K562 (cell line): Measurements from ENCODE around the gene TLE6. TPM values are rescaled to one million over a fixed set of nuclear protein-coding genes. Genes with fewer than 3 reads are reported as not detected.
A peak's percentile ranks its signal among the peaks of the same experiment; 100 is the strongest.

Experiments
- ATAC-seq: fragments of 200-7000 bp; cut with Tn5 transposase; 3 replicates; pipeline ENCODE4 v1.9.1; 2020; ENCODE audit warnings: moderate library complexity
- BruUV-seq: library from RNA; stranded (reverse); fragments of 400-500 nt; replicated peaks from 2 replicates; lab custom pipeline; 2021; lab: Mats Ljungman, UMichigan
- CTCF ChIA-PET: fragments of 300-600 bp; formaldehyde crosslinking; extraction: SDS; loops from one replicate; lab custom pipeline; 2021; ENCODE audit warnings: low intra/inter-chr PET ratio; lab: Yijun Ruan, JAX
- POLR2A ChIA-PET: fragments of 300-600, 350-650 bp; sonication (Branson Sonifier 250); formaldehyde crosslinking; extraction: SDS; loops from one replicate; lab custom pipeline; 2021; ENCODE audit warnings: antibody characterized with exemption, inconsistent platforms; lab: Yijun Ruan, JAX
- DNase-seq, 4 experiments: peaks; one replicate each; pipeline versions ENCODE4 v3.0.0 to v3.0.0-alpha.2; 2011 to 2018; ENCODE audit warnings: low spot score in 3 of 4, mixed read lengths in 3 of 4; ENCODE audit errors: extremely low read depth in 1 of 4
- FAIRE-seq: peaks from 2 replicates; lab custom pipeline; 2011; peaks lifted over from hg19 to GRCh38; lab: Jason Lieb, UNC
- H2AFZ ChIP-seq: 2 replicates; pipeline ENCODE4 v1.6.0; 2011; ENCODE audit warnings: low read depth, low read length, control low read depth, inconsistent platforms
- H3K27ac ChIP-seq: fragments of 200-600 bp; 3 replicates; pipeline ENCODE4 v1.8.0; 2011; ENCODE audit warnings: low read depth, mild to moderate bottlenecking, control low read depth, inconsistent platforms, low read length, moderate library complexity, mixed read lengths; ENCODE audit errors: extremely low read depth
- H3K27me3 ChIP-seq, 2 experiments: fragments of 300-600 bp in 1 of 2; 2 replicates in 1 of 2; 3 replicates in 1 of 2; pipeline versions ENCODE4 v1.6.0 to v1.8.0; 2011; ENCODE audit warnings: inconsistent platforms in 2 of 2, low read length in 2 of 2, mild to moderate bottlenecking in 1 of 2, mixed read lengths in 1 of 2, moderate library complexity in 1 of 2; ENCODE audit not compliant: control insufficient read depth in 2 of 2, insufficient read depth in 2 of 2
- H3K36me3 ChIP-seq: fragments of 300-600 bp; 3 replicates; pipeline ENCODE4 v1.8.0; 2011; ENCODE audit warnings: mild to moderate bottlenecking, low read length, inconsistent platforms; ENCODE audit not compliant: control insufficient read depth, insufficient read depth
- H3K4me1 ChIP-seq, 2 experiments: fragments of 200-600 bp in 1 of 2; replicated peaks in 1 of 2; 2 replicates in 1 of 2; 3 replicates in 1 of 2; pipeline versions ENCODE4 v1.5.1 to v1.8.0; 2011; ENCODE audit warnings: inconsistent platforms in 2 of 2, low read length in 2 of 2, mild to moderate bottlenecking in 1 of 2, mixed read lengths in 1 of 2, moderate library complexity in 1 of 2; ENCODE audit not compliant: control insufficient read depth in 2 of 2, insufficient read depth in 2 of 2
- H3K4me2 ChIP-seq: 2 replicates; pipeline ENCODE4 v1.6.1; 2011; ENCODE audit warnings: low read length, control low read depth, inconsistent platforms, mixed read lengths; ENCODE audit not compliant: insufficient read depth
- H3K4me3 ChIP-seq: fragments of 200-600 bp; sonication (generic), shearing (Covaris generic); 2 replicates; pipeline ENCODE4 v1.5.1; 2016; ENCODE audit warnings: control low read depth, inconsistent platforms
- H3K79me2 ChIP-seq: fragments of 200-600 bp; 3 replicates; pipeline ENCODE4 v1.8.0; 2011; ENCODE audit warnings: low read length, inconsistent platforms; ENCODE audit not compliant: control insufficient read depth, insufficient read depth
- H3K9ac ChIP-seq, 2 experiments: 2 replicates each; pipeline versions ENCODE4 v1.6.0 to v1.6.1; 2011; ENCODE audit warnings: low read depth in 2 of 2, low read length in 2 of 2, control low read depth in 1 of 2, inconsistent platforms in 1 of 2, mild to moderate bottlenecking in 1 of 2, mixed read lengths in 1 of 2; ENCODE audit not compliant: insufficient read depth in 1 of 2
- H3K9me1 ChIP-seq: one replicate; pipeline ENCODE4 v1.6.0; 2011; ENCODE audit warnings: inconsistent platforms, mild to moderate bottlenecking, low read length, moderate library complexity; ENCODE audit not compliant: control insufficient read depth, insufficient read depth
- H3K9me3 ChIP-seq: replicated peaks from 2 replicates; pipeline ENCODE4 v1.5.1; 2011; ENCODE audit warnings: low read depth, low read length, inconsistent platforms; ENCODE audit not compliant: control insufficient read depth, insufficient read depth
- H4K20me1 ChIP-seq: replicated peaks from 2 replicates; pipeline ENCODE4 v1.6.1; 2011; ENCODE audit warnings: low read length, inconsistent platforms, mixed read lengths; ENCODE audit not compliant: control insufficient read depth, insufficient read depth
- BCOR ChIP-seq: fragments of 450-650 bp; IDR thresholded peaks from 2 replicates; pipeline ENCODE4 v1.6.1; 2016
- RBM25 ChIP-seq: fragments of 200-400 bp; formaldehyde crosslinking; IDR thresholded peaks from 2 replicates; pipeline ENCODE4 v1.6.1; 2018; ENCODE audit warnings: low read length, low read depth, moderate library complexity; ENCODE audit not compliant: severe bottlenecking
- ZFP36 ChIP-seq: fragments of 150-350 bp; IDR thresholded peaks from 2 replicates; pipeline ENCODE4 v1.6.1; 2018; ENCODE audit warnings: low read length, low read depth; ENCODE audit not compliant: partially characterized antibody
- WGBS: fragments of 100-300 bp; shearing (Covaris generic); methylation state at CpG from one replicate; pipeline ENCODE4 v1.1.6; 2016; ENCODE audit warnings: low coverage, mixed read lengths; ENCODE audit not compliant: insufficient coverage; ENCODE audit errors: missing lambda C conversion rate; 5-methylcytosine and 5-hydroxymethylcytosine counted together
- in situ Hi-C: fragments of 300-500 bp; cut with MboI; formaldehyde crosslinking; loops from 4 replicates; pipeline ENCODE4 v1.15.0; 2018; ENCODE audit warnings: inconsistent platforms, mixed read lengths
- intact Hi-C: fragments of 100-400 bp; cut with micrococcal nuclease; formaldehyde crosslinking; loops from 2 replicates; pipeline ENCODE4 v1.14.2; 2022
- polyA plus RNA-seq, 8 experiments: library from polyadenylated mRNA; depleted of rRNA in 4 of 8; stranded (reverse) in 5 of 8; unstranded in 3 of 8; fragments of >200 nt; fragmentation: Nextera tagmentation in 2 of 8; fragmentation: Illumina TruSeq in 1 of 8; extraction: Ambion mirVana in 2 of 8; extraction: Trizol in 1 of 8; gene quantifications; 2 replicates each; pipeline versions ENCODE4 v1.2.1 to v1.2.3, GENCODE V29; 2011 to 2014; ENCODE audit warnings: inconsistent platforms in 1 of 8, missing spikeins in 1 of 8
- total RNA-seq, 7 experiments: library from RNA; depleted of rRNA in 6 of 7; stranded (reverse); fragments of >200 nt in 6 of 7; fragmentation: Illumina TruSeq in 2 of 7; extraction: Trizol in 2 of 7; gene quantifications; 2 replicates each; pipeline versions ENCODE4 v1.2.1 to v1.2.3, GENCODE V29; 2011 to 2021; ENCODE audit warnings: low replicate concordance in 1 of 7
- TF ChIP-seq, protein P1 (sequence below): fragments of 450-650 bp; formaldehyde crosslinking; IDR thresholded peaks from 2 replicates; pipeline ENCODE4 v1.4.0; 2020; ENCODE audit warnings: mild to moderate bottlenecking, mixed read lengths

Gene TLE6
- total and polyA plus RNA-seq, 9 of the 15 experiments (the other 6 are each of a cell fraction or from before 2014, with no cell fraction given), result 1.1 to 6.1 (median 2.5) TPM

DNA sequence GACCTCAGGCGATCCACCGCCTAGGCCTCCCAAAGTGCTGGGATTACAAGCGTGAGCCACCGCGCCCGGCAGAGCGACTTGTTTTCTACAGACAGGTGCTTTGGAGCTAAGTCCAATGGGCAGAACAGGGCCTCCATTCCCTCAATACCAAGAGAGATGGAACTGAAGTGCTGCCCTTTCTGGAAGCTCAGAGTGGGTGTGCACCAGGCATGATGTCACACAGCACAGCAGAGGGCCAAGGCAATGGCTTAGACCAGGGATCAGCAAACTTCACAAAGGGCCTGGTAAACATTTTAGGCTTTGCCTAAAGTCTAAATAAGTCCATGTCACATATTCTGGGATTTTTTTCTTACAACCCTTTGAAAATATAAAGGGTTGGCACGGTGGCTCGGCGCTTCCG, 21.3 kb downstream of the TLE6 start:
- Histone ChIP-seq H3K4me3 (no peak overlapping the region), H3K9me1 (no peaks in the 10 kb centered on the region), H4K20me1 (no peaks in the 10 kb centered on the region), H3K27me3 (no peaks in the 10 kb centered on the region; a peak in 1 of 5 replicates), H3K4me1 (peaks cover 0 to 13% of the 10 kb centered on the region in 2 experiments; a peak in 2 of 5 replicates), H3K79me2 (no peaks in the 10 kb centered on the region), H3K9me3 (0 out of 2 replicates have a peak, but pooled peaks cover 2% of the 10 kb centered on the region), H3K27ac (no peak overlapping the region), H3K4me2 (no peak overlapping the region), H3K36me3 (no peaks in the 10 kb centered on the region), H3K9ac (no peak overlapping the region), H2AFZ (no peak overlapping the region)
- FAIRE-seq (no peak), ATAC-seq (no peak), DNase-seq (no peak)
- in situ Hi-C loops (no loop called here), intact Hi-C loops (no loop called here)
- ChIA-PET POLR2A (interaction anchor here (0.6 to 0.8 kb wide), 2 partner anchors 10 to 16 kb away, joined by 3 read pairs; no protein-coding TSS in a partner anchor), CTCF (no interaction called here)
- 95% methylated on average over 10 of the region's 11 CpGs for WGBS
- no TSS peak for BruUV-seq
- TF ChIP-seq ZFP36 (peak; percentile 55), RBM25 (peak; percentile 44), BCOR (0 out of 2 replicates have a peak, but pooled peaks have one; percentile 42)
- TF ChIP-seq, protein P1, sequence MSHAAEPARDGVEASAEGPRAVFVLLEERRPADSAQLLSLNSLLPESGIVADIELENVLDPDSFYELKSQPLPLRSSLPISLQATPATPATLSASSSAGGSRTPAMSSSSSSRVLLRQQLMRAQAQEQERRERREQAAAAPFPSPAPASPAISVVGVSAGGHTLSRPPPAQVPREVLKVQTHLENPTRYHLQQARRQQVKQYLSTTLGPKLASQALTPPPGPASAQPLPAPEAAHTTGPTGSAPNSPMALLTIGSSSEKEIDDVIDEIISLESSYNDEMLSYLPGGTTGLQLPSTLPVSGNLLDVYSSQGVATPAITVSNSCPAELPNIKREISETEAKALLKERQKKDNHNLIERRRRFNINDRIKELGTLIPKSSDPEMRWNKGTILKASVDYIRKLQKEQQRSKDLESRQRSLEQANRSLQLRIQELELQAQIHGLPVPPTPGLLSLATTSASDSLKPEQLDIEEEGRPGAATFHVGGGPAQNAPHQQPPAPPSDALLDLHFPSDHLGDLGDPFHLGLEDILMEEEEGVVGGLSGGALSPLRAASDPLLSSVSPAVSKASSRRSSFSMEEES (CRISPR knock-in tag), result no peak
